NCI-H446 treated with DMSO at 0.1 percent for 48 hours (cell line): Measurements from ENCODE around the gene USP44.
"Not testable (repeated sequence)": the region's sequence is repeated elsewhere in the genome, so short reads cannot be mapped to it uniquely, and the experiment has no call there.

Experiments used
- DNase-seq: peaks from one replicate; lab custom pipeline; 2025; lab: John Stamatoyannopoulos, UW

USP44 gene

GRCh38 chr12:95551305-95551704 lies at the start of gene USP44:
USP44 (minus strand) TSS chr12:95551476; CDS start chr12:95534256, 17,220 bp downstream.
- DNase-seq, result no peak

- DNase-seq, result no peak
Observed at GRCh38 chr12:95600567-95600966, 49.3 kb upstream of the USP44 start.

GRCh38 chr12:95599880-95600279 lies 48.6 kb upstream of the USP44 start:
- DNase-seq, result no peak

GRCh38 chr12:95594136-95594535 lies 42.9 kb upstream of the USP44 start:
- no peak for DNase-seq

GRCh38 chr12:95593266-95593871 lies 42.1 kb upstream of the USP44 start:
- peak; percentile 67 for DNase-seq

GRCh38 chr12:95591731-95592130 lies 40.5 kb upstream of the USP44 start:
- DNase-seq, result no peak

- no peak for DNase-seq
Observed at GRCh38 chr12:95590775-95591174, 39.5 kb upstream of the USP44 start.

GRCh38 chr12:95583933-95584332 lies 32.7 kb upstream of the USP44 start:
- no peak for DNase-seq

GRCh38 chr12:95582230-95583058 lies 31.2 kb upstream of the USP44 start:
- peak; percentile 25 for DNase-seq

GRCh38 chr12:95577820-95578219 lies 26.5 kb upstream of the USP44 start:
- no peak for DNase-seq

- DNase-seq, result peak; percentile 37
Observed at GRCh38 chr12:95574799-95575452, 23.6 kb upstream of the USP44 start.

- no peak for DNase-seq
Observed at GRCh38 chr12:95573951-95574576, 22.8 kb upstream of the USP44 start.

- DNase-seq, result no peak
Observed at GRCh38 chr12:95571369-95571768, 20.1 kb upstream of the USP44 start.

GRCh38 chr12:95568045-95568444 lies 16.8 kb upstream of the USP44 start:
- not testable (repeated sequence) for DNase-seq

- no peak for DNase-seq
Observed at GRCh38 chr12:95557625-95558024, 6.3 kb upstream of the USP44 start.

GRCh38 chr12:95554532-95555071 lies 3.3 kb upstream of the USP44 start:
- DNase-seq, result no peak

GRCh38 chr12:95553197-95553943 lies 2.1 kb upstream of the USP44 start:
- no peak for DNase-seq

- no peak for DNase-seq
Observed at GRCh38 chr12:95551913-95552516, 739 bp upstream of the USP44 start.

GRCh38 chr12:95549392-95550084 lies 1.7 kb downstream of the USP44 start:
- DNase-seq, result no peak
